GM21825 (cell line): ENCODE measurements around the gene MTRR.

ENCODE experiments used
- ATAC-seq: cut with Tn5 transposase; IDR thresholded peaks from one replicate; pipeline ENCODE4 v1.9.1; 2021; ENCODE audit warnings: mild to moderate bottlenecking, moderate library complexity; ENCODE audit not compliant: unreplicated experiment

MTRR gene

DNA sequence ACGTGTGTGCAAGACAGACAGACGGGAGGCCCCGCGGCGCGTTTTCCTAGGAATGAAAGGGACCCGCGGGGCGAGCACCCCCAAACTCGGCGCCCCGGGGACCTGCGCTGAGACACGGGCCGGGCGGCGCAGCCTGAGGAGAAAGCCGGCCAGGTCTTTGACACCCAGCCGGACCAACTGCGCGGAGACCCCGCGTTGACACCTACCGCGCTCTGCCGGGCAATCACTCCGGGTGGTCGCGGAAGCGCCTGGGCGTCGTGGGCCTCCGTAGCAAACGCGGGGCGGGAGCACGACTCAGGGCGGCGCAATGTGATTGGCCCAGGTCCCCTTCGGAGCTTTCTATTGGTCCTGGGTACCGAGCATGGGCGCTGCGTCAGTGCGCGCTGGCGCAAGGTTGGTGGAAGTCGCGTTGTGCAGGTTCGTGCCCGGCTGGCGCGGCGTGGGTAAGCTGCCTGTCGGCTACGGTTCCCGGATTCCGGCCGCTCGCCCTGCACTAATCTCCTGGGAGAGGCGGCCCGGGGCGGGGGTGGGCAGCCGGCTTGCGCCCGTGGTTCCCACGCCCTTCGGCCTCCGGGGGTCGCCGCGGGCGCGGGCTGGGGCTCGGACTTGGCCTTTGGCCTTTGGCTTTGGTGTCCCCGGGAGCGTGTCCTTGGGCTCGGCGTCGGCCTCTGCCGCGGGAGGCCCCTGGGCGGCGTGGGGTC is at the start of gene MTRR, which contains the start of gene FASTKD3:
Gene MTRR, plus strand, starts transcription at position 376 of the 701 bp plus-strand sequence. CDS start 1,647 bp downstream, outside the sequence.
Gene FASTKD3, minus strand, starts transcription at position 259 of the 701 bp plus-strand sequence. CDS start 948 bp downstream, outside the sequence.
- peak; percentile 97 for ATAC-seq

GRCh38 chr5:7822449-7822848 is 46.5 kb upstream of the MTRR start:
- ATAC-seq, result no peak

GRCh38 chr5:7823594-7823993 is 45.4 kb upstream of the MTRR start:
- ATAC-seq, result no peak

- ATAC-seq, result no peak
Observed at GRCh38 chr5:7824995-7825394, 44.0 kb upstream of the MTRR start.

- no peak for ATAC-seq
Observed at GRCh38 chr5:7825630-7826029, 43.3 kb upstream of the MTRR start.

- no peak for ATAC-seq
Observed at GRCh38 chr5:7827610-7828009, 41.3 kb upstream of the MTRR start.

- no peak for ATAC-seq
Observed at GRCh38 chr5:7828269-7828668, 40.7 kb upstream of the MTRR start.

DNA sequence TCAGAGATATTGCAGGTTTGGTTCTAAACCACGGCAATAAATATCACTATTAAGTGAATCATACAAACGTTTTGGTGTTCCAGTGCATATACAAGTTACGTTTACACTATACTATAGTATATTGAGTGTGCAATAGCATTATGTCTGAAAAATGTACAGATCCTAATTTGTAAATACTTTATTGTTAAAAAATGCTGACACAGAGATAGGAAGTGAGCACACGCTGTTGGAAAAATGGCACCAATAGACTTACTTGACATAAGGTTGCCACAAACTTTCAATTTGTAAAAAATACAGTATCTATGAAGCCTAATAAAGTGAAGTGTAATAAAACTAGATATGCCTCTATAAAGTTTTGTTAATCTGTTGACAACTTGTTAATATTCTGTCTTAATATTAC is 34.0 kb upstream of the MTRR start:
- ATAC-seq, result no peak

DNA sequence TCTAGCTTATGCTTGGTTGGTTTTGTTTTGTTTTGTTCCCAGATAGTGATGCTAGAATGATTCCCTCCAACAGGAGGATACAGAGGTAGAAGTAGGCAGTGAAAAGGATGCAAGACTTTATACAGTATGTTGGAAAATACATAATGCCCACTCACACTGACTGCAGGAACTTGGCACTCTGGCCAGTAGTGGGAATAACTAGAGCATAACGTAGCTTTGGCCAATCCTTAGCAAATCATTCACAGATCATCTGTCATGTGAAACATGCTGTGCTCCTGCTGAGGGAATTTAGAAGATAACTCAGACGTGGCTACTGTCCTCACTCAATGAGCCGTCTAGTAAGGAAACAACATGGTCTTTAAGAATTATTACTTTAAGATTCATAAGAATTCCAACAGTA is 31.5 kb upstream of the MTRR start:
- ATAC-seq, result no peak

DNA sequence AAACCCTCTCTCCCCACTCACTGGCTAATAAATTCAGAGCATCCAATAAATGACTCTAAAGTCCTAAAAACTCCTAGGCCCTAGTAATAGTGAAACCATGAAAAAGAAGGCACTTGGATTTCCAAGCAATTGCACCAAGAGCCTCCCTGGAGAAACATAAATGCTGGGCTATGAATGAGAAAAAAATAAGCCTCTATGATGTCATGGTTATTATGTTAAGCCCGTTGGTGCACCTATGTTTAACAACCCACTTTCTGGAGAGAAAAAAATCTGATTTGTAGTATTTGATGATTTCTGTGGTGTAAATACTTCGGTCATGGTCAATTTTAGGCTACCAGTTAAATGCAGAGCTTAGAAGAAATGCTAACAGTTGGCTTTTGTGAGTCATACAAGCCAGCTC is 26.4 kb upstream of the MTRR start:
- no peak for ATAC-seq

DNA sequence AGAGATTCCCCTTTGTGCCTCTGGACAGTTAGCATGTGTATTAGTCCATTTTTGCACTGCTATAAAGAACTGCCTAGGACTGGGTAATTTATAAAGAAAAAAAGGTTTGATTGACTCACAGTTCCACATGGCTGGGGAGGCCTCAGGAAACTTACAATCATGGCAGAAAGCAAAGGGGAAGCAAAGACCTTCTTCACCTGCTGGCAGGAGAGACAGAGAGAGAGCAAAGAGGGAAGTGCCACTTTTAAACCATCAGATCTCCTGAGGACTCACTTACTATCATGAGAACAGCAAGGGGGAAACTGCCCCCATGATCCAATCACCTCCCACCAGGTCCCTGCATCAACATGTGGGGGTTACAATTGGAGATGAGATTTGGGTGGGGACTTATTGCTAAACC is 24.0 kb upstream of the MTRR start:
- ATAC-seq, result no peak

- ATAC-seq, result no peak
Observed at GRCh38 chr5:7845557-7845956, 23.4 kb upstream of the MTRR start.

GRCh38 chr5:7846327-7846726 is 22.6 kb upstream of the MTRR start:
- no peak for ATAC-seq

- ATAC-seq, result no peak
Observed at GRCh38 chr5:7848296-7848695, 20.7 kb upstream of the MTRR start.

- no peak for ATAC-seq
Observed at GRCh38 chr5:7849681-7850394, 19.1 kb upstream of the MTRR start.

GRCh38 chr5:7850395-7851239 is 18.3 kb upstream of the MTRR start, which contains the start of gene CFAP90:
CFAP90 (minus strand) TSS chr5:7851133; CDS start chr5:7851021, 112 bp downstream.
- no peak for ATAC-seq

- ATAC-seq, result no peak
Observed at GRCh38 chr5:7851240-7851592, 17.7 kb upstream of the MTRR start.

- ATAC-seq, result no peak
Observed at GRCh38 chr5:7851617-7852289, 17.2 kb upstream of the MTRR start.

GRCh38 chr5:7852542-7852941 is 16.4 kb upstream of the MTRR start:
- no peak for ATAC-seq

DNA sequence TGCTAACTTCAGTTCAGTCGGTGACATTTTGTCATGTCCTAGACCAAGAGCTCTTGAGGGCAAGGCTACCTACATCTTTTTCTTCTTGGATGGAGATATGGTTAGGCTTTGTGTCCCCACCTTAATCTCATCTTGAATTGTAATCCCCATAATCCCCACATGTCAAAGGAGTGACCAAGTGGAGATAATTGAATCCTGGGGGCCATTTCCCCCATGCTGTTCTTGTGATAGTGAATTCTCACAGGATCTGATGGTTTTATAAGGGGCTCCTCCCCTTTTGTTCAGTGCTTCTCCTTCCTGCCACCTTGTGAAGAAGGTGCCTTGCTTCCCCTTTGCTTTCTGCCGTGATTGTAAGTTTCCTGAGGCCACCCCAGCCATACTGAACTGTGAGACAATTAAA is 16.0 kb upstream of the MTRR start:
- no peak for ATAC-seq

- no peak for ATAC-seq
Observed at GRCh38 chr5:7855611-7856010, 13.3 kb upstream of the MTRR start.
